HepG2 (cell line): ENCODE data around the gene DTYMK. TPM values are rescaled to one million over a fixed set of nuclear protein-coding genes. Genes with fewer than 3 reads are reported as not detected.

Experiments
- CREB1 ChIP-seq, 2 experiments: fragments of 450-650 bp in 1 of 2; IDR thresholded peaks; 2 replicates each; pipeline ENCODE4 v1.6.1; 2016 to 2017; ENCODE audit warnings: control low read depth in 1 of 2, mild to moderate bottlenecking in 1 of 2, missing compliant biosample characterization in 1 of 2, missing genetic modification characterization in 1 of 2
- FOSL2 ChIP-seq: sonication (generic); formaldehyde crosslinking; IDR thresholded peaks from 2 replicates; pipeline ENCODE4 v1.4.0; 2020; ENCODE audit warnings: missing genetic modification reagents
- MXD4 ChIP-seq: IDR thresholded peaks from 2 replicates; pipeline ENCODE4 v1.6.1; 2016; ENCODE audit warnings: mild to moderate bottlenecking, missing biosample characterization, missing genetic modification reagents
- PPARG ChIP-seq: conservative IDR thresholded peaks from 2 replicates; pipeline ENCODE4 v1.6.1; 2016; ENCODE audit warnings: missing biosample characterization, missing genetic modification reagents
- SMYD3 ChIP-seq: sonication (generic); formaldehyde crosslinking; IDR thresholded peaks from 2 replicates; pipeline ENCODE4 v1.8.1; 2023; ENCODE audit warnings: mild to moderate bottlenecking, missing genetic modification reagents
- TERF1 ChIP-seq: sonication (generic); formaldehyde crosslinking; IDR thresholded peaks from 2 replicates; pipeline ENCODE4 v1.8.0; 2022; ENCODE audit warnings: mild to moderate bottlenecking, missing genetic modification reagents, moderate library complexity
- ZBTB34 ChIP-seq: sonication (generic); formaldehyde crosslinking; IDR thresholded peaks from 2 replicates; pipeline ENCODE4 v1.8.0; 2022; ENCODE audit warnings: mild to moderate bottlenecking, missing genetic modification reagents
- ZHX2 ChIP-seq, 2 experiments: sonication (generic) in 1 of 2; formaldehyde crosslinking in 1 of 2; IDR thresholded peaks; 2 replicates each; pipeline versions ENCODE4 v1.6.1 to v1.9.0; 2014 to 2022; ENCODE audit warnings: antibody characterized with exemption in 1 of 2, borderline replicate concordance in 1 of 2, inconsistent platforms in 1 of 2, low read depth in 1 of 2, missing genetic modification reagents in 1 of 2
- ZNF264 ChIP-seq: sonication (generic); formaldehyde crosslinking; IDR thresholded peaks from 2 replicates; pipeline ENCODE4 v1.4.0; 2020; ENCODE audit warnings: missing genetic modification reagents
- ZNF816 ChIP-seq: sonication (generic); formaldehyde crosslinking; IDR thresholded peaks from 2 replicates; pipeline ENCODE4 v1.8.0; 2022; ENCODE audit warnings: missing genetic modification reagents, mild to moderate bottlenecking, borderline replicate concordance
- polyA plus RNA-seq, 8 experiments: library from polyadenylated mRNA; depleted of rRNA in 3 of 8; stranded (reverse) in 7 of 8; unstranded in 1 of 8; fragments of >200 nt; fragmentation: Illumina TruSeq in 4 of 8; extraction: Trizol in 4 of 8; gene quantifications; 2 replicates each; pipeline versions ENCODE4 v1.2.1 to v1.2.3, GENCODE V29; 2011 to 2016; ENCODE audit warnings: low read depth in 4 of 8, missing spikeins in 1 of 8, mixed read lengths in 1 of 8; ENCODE audit not compliant: insufficient read depth in 1 of 8
- total RNA-seq, 5 experiments: library from RNA; depleted of rRNA; stranded (reverse); fragments of >200 nt; fragmentation: Illumina TruSeq; extraction: Trizol; gene quantifications; 2 replicates each; pipeline ENCODE4 v1.2.3, GENCODE V29; 2016; ENCODE audit warnings: low read depth in 1 of 5
- TF ChIP-seq, protein P1 (sequence below): sonication (generic); formaldehyde crosslinking; IDR thresholded peaks from 2 replicates; pipeline ENCODE4 v1.4.0; 2020; ENCODE audit warnings: missing genetic modification reagents
- TF ChIP-seq, protein P2 (sequence below): sonication (generic); formaldehyde crosslinking; IDR thresholded peaks from 2 replicates; pipeline ENCODE4 v1.8.0; 2022; ENCODE audit warnings: missing genetic modification reagents, mild to moderate bottlenecking, inconsistent platforms, borderline replicate concordance

DTYMK gene
- total and polyA plus RNA-seq, 2 of the 13 experiments (the other 11 are each of a cell fraction or from before 2014, with no cell fraction given): 57.5 to 134 TPM

- TF ChIP-seq ZHX2 (IDR thresholded peaks at IDR 0.05; ENCODE audit: low read depth): no peak
- peak; percentile 90 for TF ChIP-seq ZHX2 (CRISPR knock-in tag; IDR thresholded peaks at IDR 0.05; ENCODE audit: borderline replicate concordance)
- 0 out of 2 replicates have a peak, but pooled peaks have one; percentile 4 for TF ChIP-seq ZNF264
- peak; percentile 73; the same call in 1 of the 2 replicates for TF ChIP-seq SMYD3 (CRISPR knock-in tag)
- peak; percentile 18; the same call in 1 of the 2 replicates for TF ChIP-seq PPARG (CRISPR knock-in tag)
- TF ChIP-seq, protein P1, sequence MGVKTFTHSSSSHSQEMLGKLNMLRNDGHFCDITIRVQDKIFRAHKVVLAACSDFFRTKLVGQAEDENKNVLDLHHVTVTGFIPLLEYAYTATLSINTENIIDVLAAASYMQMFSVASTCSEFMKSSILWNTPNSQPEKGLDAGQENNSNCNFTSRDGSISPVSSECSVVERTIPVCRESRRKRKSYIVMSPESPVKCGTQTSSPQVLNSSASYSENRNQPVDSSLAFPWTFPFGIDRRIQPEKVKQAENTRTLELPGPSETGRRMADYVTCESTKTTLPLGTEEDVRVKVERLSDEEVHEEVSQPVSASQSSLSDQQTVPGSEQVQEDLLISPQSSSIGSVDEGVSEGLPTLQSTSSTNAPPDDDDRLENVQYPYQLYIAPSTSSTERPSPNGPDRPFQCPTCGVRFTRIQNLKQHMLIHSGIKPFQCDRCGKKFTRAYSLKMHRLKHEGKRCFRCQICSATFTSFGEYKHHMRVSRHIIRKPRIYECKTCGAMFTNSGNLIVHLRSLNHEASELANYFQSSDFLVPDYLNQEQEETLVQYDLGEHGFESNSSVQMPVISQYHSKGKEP: no peak; the same call in 1 of the 2 replicates
- TF ChIP-seq FOSL2 (CRISPR knock-in tag): no peak
- peak; percentile 98 for TF ChIP-seq MXD4 (CRISPR knock-in tag)
- TF ChIP-seq TERF1 (CRISPR knock-in tag): 0 out of 2 replicates have a peak, but pooled peaks have one; percentile 71
- TF ChIP-seq ZBTB34 (CRISPR knock-in tag): peak; percentile 91; the same call in 1 of the 2 replicates
- TF ChIP-seq CREB1 (IDR thresholded peaks at IDR 0.05): peak; percentile 22; the same call in 1 of the 2 replicates
- TF ChIP-seq CREB1 (CRISPR knock-in tag; IDR thresholded peaks at IDR 0.05): no peak
- peak; percentile 90; the same call in 1 of the 2 replicates for TF ChIP-seq ZNF816 (CRISPR knock-in tag)
- TF ChIP-seq, protein P2, sequence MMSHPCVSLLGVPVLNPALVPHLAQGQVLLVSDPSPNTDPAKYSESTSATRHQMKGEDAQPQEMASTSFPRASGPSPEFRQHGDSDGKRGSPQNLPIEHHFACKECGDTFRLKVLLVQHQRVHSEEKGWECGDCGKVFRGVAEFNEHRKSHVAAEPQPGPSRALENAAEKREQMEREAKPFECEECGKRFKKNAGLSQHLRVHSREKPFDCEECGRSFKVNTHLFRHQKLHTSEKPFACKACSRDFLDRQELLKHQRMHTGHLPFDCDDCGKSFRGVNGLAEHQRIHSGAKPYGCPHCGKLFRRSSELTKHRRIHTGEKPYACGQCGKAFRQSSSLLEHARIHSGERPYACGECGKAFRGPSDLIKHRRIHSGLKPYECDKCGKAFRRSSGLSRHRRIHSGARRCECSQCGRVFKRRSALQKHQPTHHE (CRISPR knock-in tag): 0 out of 2 replicates have a peak, but pooled peaks have one; percentile 77
Observed at GRCh38 chr2:241701399-241702154, 15.0 kb upstream of the DTYMK start, which contains the start of gene ING5 (continued).
